H1 (cell line): Measurements from ENCODE around the gene DNAJB12. TPM values are rescaled to one million over a fixed set of nuclear protein-coding genes. Genes with fewer than 3 reads are reported as not detected.

Experiments
- CTCF ChIA-PET: fragments of 300-600 bp; sonication (Branson Sonifier 250); formaldehyde crosslinking; loops from one replicate; lab custom pipeline; 2021; ENCODE audit not compliant: partially characterized antibody; lab: Charles Lee
- POLR2A ChIA-PET: fragments of 300-600 bp; sonication (Branson Sonifier 250); formaldehyde crosslinking; loops from one replicate; lab custom pipeline; 2021; ENCODE audit warnings: inconsistent platforms; ENCODE audit not compliant: partially characterized antibody; lab: Charles Lee
- DNase-seq, 2 experiments: peaks; one replicate each; pipeline versions ENCODE4 v3.0.0 to v3.0.0-alpha.2; 2010 to 2022; ENCODE audit warnings: low spot score in 2 of 2, low read depth in 1 of 2, mixed read lengths in 1 of 2
- FAIRE-seq: peaks from 2 replicates; lab custom pipeline; 2011; peaks lifted over from hg19 to GRCh38; lab: Jason Lieb, UNC
- H2AFZ ChIP-seq: 2 replicates; pipeline ENCODE4 v1.8.1; 2012; ENCODE audit warnings: low read length, inconsistent platforms
- H2AK5ac ChIP-seq: 2 replicates; pipeline ENCODE4 v1.6.1; 2013; ENCODE audit warnings: low read depth, low read length
- H2BK120ac ChIP-seq: replicated peaks from 2 replicates; pipeline ENCODE3; 2013; ENCODE audit warnings: low read depth, low read length, inconsistent platforms
- H2BK12ac ChIP-seq: 2 replicates; pipeline ENCODE4 v1.6.1; 2013; ENCODE audit warnings: low read depth, low read length
- H2BK15ac ChIP-seq: 2 replicates; pipeline ENCODE4 v1.6.1; 2013; ENCODE audit warnings: low read length
- H2BK20ac ChIP-seq: 2 replicates; pipeline ENCODE4 v1.6.1; 2013; ENCODE audit warnings: low read length
- H2BK5ac ChIP-seq: 2 replicates; pipeline ENCODE4 v1.6.1; 2013; ENCODE audit warnings: low read depth, low read length
- H3K14ac ChIP-seq: 2 replicates; pipeline ENCODE4 v1.6.1; 2013; ENCODE audit warnings: inconsistent platforms; ENCODE audit not compliant: insufficient read length
- H3K18ac ChIP-seq: 2 replicates; pipeline ENCODE4 v1.6.1; 2013; ENCODE audit warnings: low read length; ENCODE audit errors: extremely low read depth
- H3K23ac ChIP-seq: 2 replicates; pipeline ENCODE4 v1.6.1; 2013; ENCODE audit warnings: inconsistent platforms; ENCODE audit not compliant: insufficient read length
- H3K23me2 ChIP-seq: 2 replicates; pipeline ENCODE4 v1.6.1; 2013; ENCODE audit warnings: low read depth, low read length
- H3K27ac ChIP-seq: 2 replicates; pipeline ENCODE4 v1.6.1; 2011; ENCODE audit warnings: low read depth, low read length, inconsistent platforms
- H3K27me3 ChIP-seq, 4 experiments: replicated peaks in 1 of 4; 1 replicate in 1 of 4; 2 replicates in 3 of 4; pipeline versions ENCODE4 v1.6.1 to v1.8.1; 2011 to 2013; ENCODE audit warnings: low read length in 3 of 4, mild to moderate bottlenecking in 3 of 4, inconsistent platforms in 2 of 4, mixed read lengths in 2 of 4, moderate library complexity in 1 of 4; ENCODE audit not compliant: control insufficient read depth in 3 of 4, insufficient read depth in 3 of 4; ENCODE audit errors: extremely low read depth in 1 of 4
- H3K36me3 ChIP-seq, 4 experiments: 2 replicates each; pipeline versions ENCODE4 v1.6.1 to v1.8.1; 2011 to 2013; ENCODE audit warnings: mild to moderate bottlenecking in 4 of 4, low read length in 3 of 4, moderate library complexity in 2 of 4, control low read depth in 1 of 4, inconsistent platforms in 1 of 4; ENCODE audit not compliant: insufficient read depth in 4 of 4, control insufficient read depth in 2 of 4
- H3K4ac ChIP-seq: replicated peaks from 2 replicates; pipeline ENCODE3; 2013; ENCODE audit warnings: low read length, low read depth, mixed read lengths, inconsistent platforms; ENCODE audit not compliant: insufficient read length
- H3K4me1 ChIP-seq, 4 experiments: replicated peaks in 1 of 4; 1 replicate in 1 of 4; 2 replicates in 3 of 4; pipeline versions ENCODE4 v1.6.1 to v1.8.1; 2011 to 2013; ENCODE audit warnings: low read length in 3 of 4, inconsistent platforms in 2 of 4, mixed read lengths in 1 of 4; ENCODE audit not compliant: insufficient read depth in 4 of 4, control insufficient read depth in 3 of 4
- H3K4me2 ChIP-seq, 2 experiments: 2 replicates each; pipeline versions ENCODE4 v1.6.1 to v1.8.1; 2011 to 2013; ENCODE audit warnings: low read depth in 2 of 2, low read length in 2 of 2, control low read depth in 1 of 2, inconsistent platforms in 1 of 2, mild to moderate bottlenecking in 1 of 2; ENCODE audit not compliant: insufficient read depth in 1 of 2
- H3K4me3 ChIP-seq, 4 experiments: fragments of 200-600, 300-600 bp in 1 of 4; sonication (generic), shearing (Covaris generic), sonication (Bioruptor Twin) in 1 of 4; 2 replicates each; pipeline versions ENCODE4 v1.5.1 to v1.8.1; 2011 to 2016; ENCODE audit warnings: low read length in 4 of 4, low read depth in 3 of 4, control low read depth in 2 of 4, inconsistent platforms in 2 of 4, mild to moderate bottlenecking in 2 of 4, mixed read lengths in 1 of 4, moderate library complexity in 1 of 4; ENCODE audit not compliant: insufficient read depth in 2 of 4; ENCODE audit errors: extremely low read depth in 1 of 4
- H3K56ac ChIP-seq: replicated peaks from 2 replicates; pipeline ENCODE3; 2013; ENCODE audit warnings: low read depth, mild to moderate bottlenecking, mixed read lengths, low read length, inconsistent platforms; ENCODE audit not compliant: insufficient read length
- H3K79me1 ChIP-seq: 2 replicates; pipeline ENCODE4 v1.6.1; 2013; ENCODE audit warnings: low read depth, low read length, control low read depth
- H3K79me2 ChIP-seq, 2 experiments: 2 replicates each; pipeline versions ENCODE4 v1.6.1 to v1.8.1; 2012 to 2013; ENCODE audit warnings: low read length in 2 of 2, mild to moderate bottlenecking in 2 of 2, inconsistent platforms in 1 of 2; ENCODE audit not compliant: insufficient read depth in 2 of 2, control insufficient read depth in 1 of 2
- H3K9ac ChIP-seq, 4 experiments: replicated peaks in 1 of 4; 1 replicate in 1 of 4; 2 replicates in 3 of 4; pipeline versions ENCODE4 v1.6.1 to v1.8.1; 2011 to 2013; ENCODE audit warnings: low read depth in 3 of 4, low read length in 3 of 4, control low read depth in 2 of 4, mild to moderate bottlenecking in 2 of 4, moderate library complexity in 2 of 4, inconsistent platforms in 1 of 4; ENCODE audit errors: extremely low read depth in 1 of 4
- H3K9me3 ChIP-seq, 2 experiments: 2 replicates each; pipeline versions ENCODE4 v1.6.1 to v1.8.1; 2012 to 2013; ENCODE audit warnings: mild to moderate bottlenecking in 2 of 2, moderate library complexity in 2 of 2, control low read depth in 1 of 2, inconsistent platforms in 1 of 2, low read depth in 1 of 2, low read length in 1 of 2, mixed read lengths in 1 of 2; ENCODE audit not compliant: insufficient read depth in 2 of 2
- H4K20me1 ChIP-seq, 2 experiments: replicated peaks in 1 of 2; 2 replicates each; pipeline versions ENCODE3 to v1.8.1; 2011 to 2013; ENCODE audit warnings: inconsistent platforms in 2 of 2, low read length in 2 of 2, mild to moderate bottlenecking in 1 of 2; ENCODE audit not compliant: insufficient read depth in 2 of 2, control insufficient read depth in 1 of 2
- H4K5ac ChIP-seq: 2 replicates; pipeline ENCODE4 v1.6.1; 2013; ENCODE audit warnings: low read length, low read depth, mixed read lengths, inconsistent platforms; ENCODE audit not compliant: insufficient read length
- H4K8ac ChIP-seq: 2 replicates; pipeline ENCODE4 v1.8.0; 2013; ENCODE audit warnings: mild to moderate bottlenecking, moderate library complexity, low read length, inconsistent platforms; ENCODE audit not compliant: insufficient read depth; ENCODE audit errors: extremely low read depth
- H4K91ac ChIP-seq: replicated peaks from 2 replicates; pipeline ENCODE3; 2013; ENCODE audit warnings: low read length, mixed read lengths, inconsistent platforms; ENCODE audit not compliant: insufficient read length
- CHD1 ChIP-seq: IDR thresholded peaks from 2 replicates; pipeline ENCODE4 v1.6.1; 2012; ENCODE audit warnings: low read depth, low read length, improper control_type of control experiment
- JUN ChIP-seq: IDR thresholded peaks from 2 replicates; pipeline ENCODE4 v1.6.1; 2011; ENCODE audit warnings: low read depth, mild to moderate bottlenecking, improper control_type of control experiment, low read length
- JUND ChIP-seq: IDR thresholded peaks from 2 replicates; pipeline ENCODE4 v1.6.1; 2011; ENCODE audit warnings: mild to moderate bottlenecking, improper control_type of control experiment, low read length
- KDM4A ChIP-seq: IDR thresholded peaks from one replicate; pipeline ENCODE4 v1.7.1; 2012; ENCODE audit warnings: low read depth, mild to moderate bottlenecking, moderate library complexity, low read length, inconsistent platforms; ENCODE audit not compliant: severe bottlenecking
- POLR2A ChIP-seq, 2 experiments: IDR thresholded peaks; 1 replicate in 1 of 2; 2 replicates in 1 of 2; pipeline ENCODE4 v1.6.1; 2011; ENCODE audit warnings: low read depth in 2 of 2, low read length in 2 of 2, mild to moderate bottlenecking in 2 of 2; ENCODE audit errors: control extremely low read depth in 1 of 2
- ZNF274 ChIP-seq: IDR thresholded peaks from 2 replicates; pipeline ENCODE4 v1.7.0; 2012; ENCODE audit warnings: low read length, borderline replicate concordance; ENCODE audit errors: extremely low read depth
- polyA plus RNA-seq, 7 experiments: library from polyadenylated mRNA; depleted of rRNA in 3 of 7; stranded (reverse) in 5 of 7; unstranded in 2 of 7; fragments of >200 nt in 5 of 7; fragments of 200-250 nt in 2 of 7; gene quantifications; 1 replicate in 5 of 7; 2 replicates in 1 of 7; 4 replicates in 1 of 7; pipeline versions ENCODE4 v1.2.1 to v1.2.3, GENCODE V29; 2011 to 2013; ENCODE audit warnings: missing spikeins in 2 of 7, mixed read lengths in 2 of 7
- total RNA-seq: library from RNA; stranded (reverse); fragmentation: NEBNext Ultra II Directional; extraction: Animal tissue kit (Norgen Biotek cat#: 25700); gene quantifications from 2 replicates; pipeline ENCODE4 v1.2.1, GENCODE V29; 2021

Gene DNAJB12
- total and polyA plus RNA-seq, 2 of the 8 experiments (the other 6 are each of a cell fraction or from before 2014, with no cell fraction given) = 10.8 to 20.5 TPM

DNA sequence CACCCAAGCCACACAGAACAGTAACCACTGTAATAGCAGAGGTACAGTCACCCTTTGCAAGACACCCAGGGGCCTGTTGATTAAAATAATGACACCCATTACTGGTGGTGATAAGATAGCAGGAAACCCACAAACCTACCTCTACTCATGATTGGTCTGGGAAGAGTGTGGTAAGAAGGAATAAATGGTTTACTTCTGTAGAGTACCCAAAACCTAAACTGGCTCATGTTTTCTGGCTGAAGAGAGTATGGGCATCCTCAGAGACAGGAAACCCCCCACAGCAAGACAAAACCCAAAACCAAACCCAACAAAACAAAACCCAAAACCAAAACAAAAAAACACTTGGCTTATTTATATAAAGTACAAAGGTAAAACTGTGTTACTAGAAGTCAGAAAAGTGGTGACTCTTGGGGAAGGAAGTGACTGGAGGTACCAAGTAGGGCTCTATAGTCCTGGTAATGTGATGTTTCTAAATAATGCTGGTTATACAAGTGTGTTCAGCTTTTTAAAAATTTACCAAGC is 15.5 kb upstream of the DNAJB12 start:
- Histone ChIP-seq H3K9ac (no peak overlapping the region), H3K79me2 (no peaks in the 10 kb centered on the region), H3K4ac (no peak overlapping the region), H4K20me1 (no peaks in the 10 kb centered on the region), H3K23ac (no peak overlapping the region), H3K79me1 (no peaks in the 10 kb centered on the region), H3K36me3 (peaks cover 0 to 3% (median 0%) of the 10 kb centered on the region in 4 experiments; a peak in 2 of 8 replicates), H2BK120ac (no peak overlapping the region), H2BK20ac (no peak overlapping the region), H2AFZ (no peak overlapping the region), H2BK12ac (no peak overlapping the region), H3K14ac (no peak overlapping the region), H3K18ac (no peak overlapping the region), H2BK15ac (no peak overlapping the region), H2BK5ac (no peak overlapping the region), H3K56ac (no peak overlapping the region), H4K5ac (no peak overlapping the region), H3K27ac (no peak overlapping the region), H4K8ac (no peak overlapping the region), H3K4me2 (no peak overlapping the region), H3K27me3 (no peaks in the 10 kb centered on the region), H4K91ac (no peak overlapping the region), H2AK5ac (no peak overlapping the region), H3K23me2 (no peaks in the 10 kb centered on the region), H3K4me1 (no peaks in the 10 kb centered on the region), H3K4me3 (no peak overlapping the region), H3K9me3 (no peaks in the 10 kb centered on the region)
- ChIA-PET POLR2A (no interaction called here), CTCF (no interaction called here)
- no peak for DNase-seq
- TF ChIP-seq POLR2A (IDR thresholded peaks at IDR 0.05; ENCODE audit: control extremely low read depth in 1 of 2, low read depth in 2 of 2, low read length in 2 of 2) = no peak
- TF ChIP-seq CHD1 = no peak
- no peak for TF ChIP-seq JUND
- TF ChIP-seq JUN = no peak
- TF ChIP-seq ZNF274 = no peak
- TF ChIP-seq KDM4A = no peak
- no peak for FAIRE-seq
